ENCODE results near the gene STAT5B. TPM values are rescaled to one million over a fixed set of nuclear protein-coding genes. Genes with fewer than 3 reads are reported as not detected.

The STAT5B gene
- total and polyA plus RNA-seq, 2 of the 8 experiments (the other 6 are each of a cell fraction or from before 2014, with no cell fraction given), result 35.3 to 52.6 TPM

DNA sequence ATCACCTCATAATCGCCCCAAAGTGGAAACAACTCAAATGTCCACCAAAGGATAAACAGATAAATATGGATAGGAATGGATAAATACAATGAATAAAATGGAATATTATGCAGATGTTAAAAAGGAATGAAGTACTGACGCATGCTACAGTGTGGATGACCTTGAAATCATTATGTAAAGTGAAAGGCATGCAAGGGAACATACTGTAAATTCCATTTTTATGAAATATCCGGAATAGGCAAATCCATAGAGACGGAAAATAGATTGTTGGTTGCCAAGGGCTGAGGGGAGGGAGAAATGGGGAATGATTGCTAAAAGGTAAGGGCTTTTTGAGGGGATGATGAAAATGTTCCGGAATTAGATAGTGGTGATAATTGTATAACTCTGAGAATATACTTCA is 36.0 kb downstream of the STAT5B start:
- Histone ChIP-seq H3K4ac (replicated peaks; ENCODE audit: insufficient read length, low read depth, low read length) (no peak overlapping the region), H4K20me1 (replicated peaks in 1 of 2; ENCODE audit: control insufficient read depth in 1 of 2, insufficient read depth in 2 of 2, low read length in 2 of 2) (peaks cover 0 to 2% of the 10 kb centered on the region in 2 experiments), H4K5ac (ENCODE audit: insufficient read length, low read depth, low read length) (no peak overlapping the region), H2AFZ (ENCODE audit: low read length) (no peak overlapping the region), H3K4me3 (ENCODE audit: extremely low read depth in 1 of 4, insufficient read depth in 2 of 4, low read depth in 3 of 4, low read length in 4 of 4) (no peak overlapping the region), H2BK12ac (ENCODE audit: low read depth, low read length) (no peak overlapping the region), H2BK15ac (ENCODE audit: low read length) (no peak overlapping the region), H3K4me2 (ENCODE audit: insufficient read depth in 1 of 2, low read depth in 2 of 2, low read length in 2 of 2) (no peak overlapping the region), H3K79me1 (ENCODE audit: low read depth, low read length) (peaks cover 4% of the 10 kb centered on the region; the same call in 1 of the 2 replicates), H3K9ac (replicated peaks in 1 of 4; ENCODE audit: extremely low read depth in 1 of 4, low read depth in 3 of 4, low read length in 3 of 4) (no peak overlapping the region), H2BK20ac (ENCODE audit: low read length) (no peak overlapping the region), H3K79me2 (ENCODE audit: control insufficient read depth in 1 of 2, insufficient read depth in 2 of 2, low read length in 2 of 2) (peaks cover 0 to 24% of the 10 kb centered on the region in 2 experiments; a peak in 2 of 4 replicates), H3K18ac (ENCODE audit: extremely low read depth, low read length) (no peak overlapping the region), H3K27ac (ENCODE audit: low read depth, low read length) (no peak overlapping the region), H2BK5ac (ENCODE audit: low read depth, low read length) (no peak overlapping the region), H2BK120ac (replicated peaks; ENCODE audit: low read depth, low read length) (no peak overlapping the region), H3K23me2 (ENCODE audit: low read depth, low read length) (peaks cover 1% of the 10 kb centered on the region; the same call in 1 of the 2 replicates), H3K56ac (replicated peaks; ENCODE audit: insufficient read length, low read depth, low read length) (no peak overlapping the region), H4K8ac (ENCODE audit: extremely low read depth, insufficient read depth, low read length) (no peak overlapping the region), H3K14ac (ENCODE audit: insufficient read length) (no peak overlapping the region), H3K36me3 (ENCODE audit: control insufficient read depth in 2 of 4, insufficient read depth in 4 of 4, low read length in 3 of 4) (no peaks in the 10 kb centered on the region), H3K9me3 (ENCODE audit: insufficient read depth in 2 of 2, low read depth in 1 of 2, low read length in 1 of 2) (no peaks in the 10 kb centered on the region), H3K23ac (ENCODE audit: insufficient read length) (no peak overlapping the region), H3K4me1 (replicated peaks in 1 of 4; ENCODE audit: control insufficient read depth in 3 of 4, insufficient read depth in 4 of 4, low read length in 3 of 4) (no peaks in the 10 kb centered on the region; a peak in 1 of 7 replicates), H2AK5ac (ENCODE audit: low read depth, low read length) (no peak overlapping the region), H4K91ac (replicated peaks; ENCODE audit: insufficient read length, low read length) (no peak overlapping the region), H3K27me3 (replicated peaks in 1 of 4; ENCODE audit: control insufficient read depth in 3 of 4, extremely low read depth in 1 of 4, insufficient read depth in 3 of 4, low read length in 3 of 4) (no peaks in the 10 kb centered on the region)
- CTCF ChIA-PET (ENCODE audit: partially characterized antibody), result interaction anchor here (1.1 to 7.8 kb wide), 2 partner anchors 17 to 162 kb away, joined by 4 to 56 read pairs; no protein-coding TSS in a partner anchor
- TF ChIP-seq GABPA (IDR thresholded peaks at IDR 0.05; ENCODE audit: borderline replicate concordance, insufficient read depth, low read length) (no peak), CREB1 (IDR thresholded peaks at IDR 0.05) (no peak), EGR1 (IDR thresholded peaks at IDR 0.05; ENCODE audit: borderline replicate concordance, low read depth, low read length) (no peak), RFX5 (IDR thresholded peaks at IDR 0.05; ENCODE audit: borderline replicate concordance, low read depth, low read length) (no peak), PHF8 (conservative IDR thresholded peaks at IDR 0.05; ENCODE audit: low read depth, low read length) (no peak), CBX5 (IDR thresholded peaks at IDR 0.05; ENCODE audit: low read depth, low read length) (no peak), KDM1A (IDR thresholded peaks at IDR 0.05; ENCODE audit: borderline replicate concordance, low read length) (no peak)
- TF ChIP-seq, protein P1, sequence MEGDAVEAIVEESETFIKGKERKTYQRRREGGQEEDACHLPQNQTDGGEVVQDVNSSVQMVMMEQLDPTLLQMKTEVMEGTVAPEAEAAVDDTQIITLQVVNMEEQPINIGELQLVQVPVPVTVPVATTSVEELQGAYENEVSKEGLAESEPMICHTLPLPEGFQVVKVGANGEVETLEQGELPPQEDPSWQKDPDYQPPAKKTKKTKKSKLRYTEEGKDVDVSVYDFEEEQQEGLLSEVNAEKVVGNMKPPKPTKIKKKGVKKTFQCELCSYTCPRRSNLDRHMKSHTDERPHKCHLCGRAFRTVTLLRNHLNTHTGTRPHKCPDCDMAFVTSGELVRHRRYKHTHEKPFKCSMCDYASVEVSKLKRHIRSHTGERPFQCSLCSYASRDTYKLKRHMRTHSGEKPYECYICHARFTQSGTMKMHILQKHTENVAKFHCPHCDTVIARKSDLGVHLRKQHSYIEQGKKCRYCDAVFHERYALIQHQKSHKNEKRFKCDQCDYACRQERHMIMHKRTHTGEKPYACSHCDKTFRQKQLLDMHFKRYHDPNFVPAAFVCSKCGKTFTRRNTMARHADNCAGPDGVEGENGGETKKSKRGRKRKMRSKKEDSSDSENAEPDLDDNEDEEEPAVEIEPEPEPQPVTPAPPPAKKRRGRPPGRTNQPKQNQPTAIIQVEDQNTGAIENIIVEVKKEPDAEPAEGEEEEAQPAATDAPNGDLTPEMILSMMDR (IDR thresholded peaks at IDR 0.05; ENCODE audit: control extremely low read depth in 1 of 3, insufficient read depth in 1 of 3, low read depth in 1 of 3, low read length in 3 of 3), result no peak
- no peak for DNase-seq (ENCODE audit: low read depth in 1 of 2, low spot score in 2 of 2)
- POLR2A ChIA-PET (ENCODE audit: partially characterized antibody), result no interaction called here
- no peak for FAIRE-seq
- 92% methylated on average over 5 of the region's 5 CpGs; no CpG with 5 or more reads in 1 of the 2 experiments for WGBS, 2 experiments (ENCODE audit: extremely low coverage in 1 of 2, insufficient coverage in 1 of 2, insufficient read length in 1 of 2, insufficient replicate concordance in 2 of 2, low coverage in 1 of 2, low lambda C conversion rate in 2 of 2, missing lambda C conversion rate in 1 of 2)

Data from H1 (cell line).